Activated T-cell treated with anti-CD3 and anti-CD28 coated beads, Interleukin-2, amount 50 U/mL, for 1 hour (primary cell): ENCODE results near the gene TAAR9.

Experiments
- DNase-seq: peaks from one replicate; pipeline ENCODE4 v3.0.0-alpha.2; 2020

TAAR9 gene, protein sequence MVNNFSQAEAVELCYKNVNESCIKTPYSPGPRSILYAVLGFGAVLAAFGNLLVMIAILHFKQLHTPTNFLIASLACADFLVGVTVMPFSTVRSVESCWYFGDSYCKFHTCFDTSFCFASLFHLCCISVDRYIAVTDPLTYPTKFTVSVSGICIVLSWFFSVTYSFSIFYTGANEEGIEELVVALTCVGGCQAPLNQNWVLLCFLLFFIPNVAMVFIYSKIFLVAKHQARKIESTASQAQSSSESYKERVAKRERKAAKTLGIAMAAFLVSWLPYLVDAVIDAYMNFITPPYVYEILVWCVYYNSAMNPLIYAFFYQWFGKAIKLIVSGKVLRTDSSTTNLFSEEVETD

DNA sequence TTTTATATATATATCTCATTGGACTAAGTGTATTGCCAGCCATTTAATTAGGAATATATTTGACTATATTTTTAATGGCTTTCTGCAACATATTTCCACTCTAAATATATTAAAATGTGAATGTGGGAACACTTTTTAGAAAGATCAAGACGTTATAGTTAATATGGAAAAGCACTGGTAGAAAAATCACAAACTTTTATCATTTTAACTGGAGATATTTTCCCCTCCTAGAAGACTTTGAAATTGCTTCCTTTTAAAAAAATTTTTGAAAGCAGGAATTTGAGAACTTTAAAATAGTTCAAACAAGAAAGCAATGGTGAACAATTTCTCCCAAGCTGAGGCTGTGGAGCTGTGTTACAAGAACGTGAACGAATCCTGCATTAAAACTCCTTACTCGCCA, at the start of gene TAAR9:
TAAR9 (plus strand) TSS at position 301 of the 400 bp plus-strand sequence; CDS start at position 314, 13 bp downstream.
- no peak for DNase-seq

DNA sequence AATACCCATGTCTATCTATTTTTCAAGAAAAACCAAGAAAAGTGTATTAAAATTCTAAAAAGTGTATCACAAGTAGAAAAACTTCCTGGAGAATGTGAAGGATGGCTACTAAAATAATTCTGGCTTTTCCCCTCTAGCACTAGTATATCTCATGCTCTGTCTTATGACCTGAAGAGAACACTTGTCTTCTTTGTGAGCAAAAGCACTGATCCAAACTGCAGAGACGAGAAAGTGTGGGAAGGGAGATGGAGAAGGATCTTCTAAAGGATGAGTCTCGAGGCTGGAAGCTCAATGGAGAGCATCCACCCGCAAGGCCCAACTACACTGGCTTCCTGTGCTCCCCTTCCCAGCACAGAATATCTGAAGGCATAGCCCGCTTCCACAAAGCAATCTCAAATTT, 48.7 kb upstream of the TAAR9 start:
- no peak for DNase-seq

DNA sequence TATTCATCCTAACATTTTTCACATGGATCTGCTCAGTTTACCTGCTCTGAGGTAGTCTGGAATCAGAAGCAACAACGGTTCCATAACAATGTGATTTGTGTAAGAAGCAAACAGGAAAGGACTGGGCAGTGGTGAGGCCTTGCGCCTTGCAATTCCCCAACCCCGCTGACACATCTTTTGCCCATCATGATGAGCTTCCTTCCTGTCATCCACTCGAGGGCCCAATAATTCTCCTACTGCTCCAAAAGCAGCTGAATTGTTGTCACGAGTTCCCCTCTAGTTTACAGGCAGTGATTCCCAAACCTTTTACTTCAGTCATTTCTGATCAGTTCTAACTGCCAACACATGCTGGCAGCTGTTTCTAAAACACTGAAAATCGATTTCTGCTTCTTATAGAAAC, 48.1 kb upstream of the TAAR9 start:
- no peak for DNase-seq

DNA sequence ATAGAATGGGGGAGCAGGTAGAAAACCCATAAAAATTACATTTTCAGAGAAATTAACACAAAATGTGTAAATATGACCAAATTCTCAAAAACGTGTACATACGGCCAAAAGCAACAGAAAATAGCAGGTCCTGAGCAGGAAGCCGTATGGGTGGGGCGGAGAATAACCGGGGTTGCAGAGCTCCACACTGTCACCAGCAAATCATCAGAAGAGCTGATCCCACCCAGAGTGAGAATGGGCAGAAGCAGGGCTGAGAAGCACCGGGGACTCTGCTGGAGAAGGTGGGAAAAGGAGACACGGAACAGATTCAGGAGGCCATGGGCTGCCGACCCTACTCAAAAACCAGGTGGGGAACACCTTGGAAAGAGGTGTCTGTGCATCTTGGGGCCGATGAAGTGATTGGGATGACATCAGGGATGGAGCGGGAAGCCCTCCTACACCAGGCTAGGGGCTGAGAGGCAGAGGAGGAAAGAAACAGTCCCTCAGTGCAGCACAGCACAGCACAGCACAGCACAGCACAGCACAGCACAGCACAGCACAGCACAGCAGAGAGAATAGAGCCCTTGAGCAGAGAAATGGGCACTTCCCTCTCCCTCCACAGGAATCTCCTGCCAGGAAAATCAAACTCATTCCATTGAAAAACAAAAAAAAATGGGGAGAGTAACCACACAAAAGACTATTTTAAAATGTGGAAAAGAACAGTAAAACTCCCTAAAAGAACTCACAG, 47.4 kb upstream of the TAAR9 start:
- no peak for DNase-seq

DNA sequence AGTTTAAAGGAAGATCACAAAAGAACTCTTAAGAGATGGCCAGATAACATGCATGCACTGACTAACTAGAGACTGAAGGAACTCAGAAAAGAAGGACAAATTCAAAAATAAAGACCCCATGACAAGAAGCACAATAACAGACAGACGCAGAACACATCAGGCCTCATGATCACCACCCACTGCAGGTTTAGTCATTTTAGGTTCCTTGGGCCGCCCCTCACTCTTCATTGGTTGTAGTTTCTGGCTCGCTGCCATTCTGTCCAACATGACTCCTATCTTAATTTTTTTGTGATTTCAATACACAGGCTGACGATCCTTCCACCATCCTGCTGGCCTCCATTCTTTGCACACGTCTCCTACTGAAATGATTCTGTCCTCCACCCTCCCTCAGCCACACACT, 46.8 kb upstream of the TAAR9 start:
- DNase-seq, result no peak

DNA sequence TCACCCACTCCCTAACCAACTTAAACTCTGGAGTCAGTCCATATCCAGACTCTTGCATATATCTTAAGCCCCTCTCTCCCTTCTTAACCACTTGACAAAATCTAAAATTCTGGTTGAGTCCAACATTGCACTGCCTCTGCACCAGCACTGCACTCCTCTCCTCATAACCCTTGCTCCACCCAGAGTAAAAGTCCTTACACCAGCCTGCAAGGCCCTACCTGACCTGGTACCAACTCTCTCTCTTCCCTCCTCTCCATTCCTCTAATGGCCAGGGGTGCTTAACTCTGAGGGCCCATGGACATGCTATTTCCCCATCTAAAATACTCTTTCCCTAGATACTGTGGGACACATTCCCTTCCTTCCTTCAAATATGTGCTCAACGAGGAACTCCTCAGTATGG, 46.2 kb upstream of the TAAR9 start:
- no peak for DNase-seq

DNA sequence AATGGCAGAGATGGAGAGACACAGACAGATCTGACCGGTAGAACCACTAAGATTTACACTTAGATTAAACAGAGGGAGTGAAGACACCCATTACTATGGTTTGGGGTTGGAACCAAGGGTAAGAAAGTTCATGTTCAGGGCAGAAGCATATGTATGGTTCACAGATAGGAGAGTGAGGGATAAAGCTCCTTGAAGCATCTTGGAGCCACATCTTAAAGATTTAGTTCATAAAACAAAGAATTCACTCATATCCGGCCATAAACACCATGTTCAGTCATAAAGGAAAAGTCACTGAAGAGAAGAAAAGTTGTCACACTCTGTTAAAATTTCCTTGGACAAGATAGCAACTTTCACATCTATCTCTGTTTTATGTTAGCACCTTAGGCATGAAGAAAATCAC, 43.1 kb upstream of the TAAR9 start:
- no peak for DNase-seq

DNA sequence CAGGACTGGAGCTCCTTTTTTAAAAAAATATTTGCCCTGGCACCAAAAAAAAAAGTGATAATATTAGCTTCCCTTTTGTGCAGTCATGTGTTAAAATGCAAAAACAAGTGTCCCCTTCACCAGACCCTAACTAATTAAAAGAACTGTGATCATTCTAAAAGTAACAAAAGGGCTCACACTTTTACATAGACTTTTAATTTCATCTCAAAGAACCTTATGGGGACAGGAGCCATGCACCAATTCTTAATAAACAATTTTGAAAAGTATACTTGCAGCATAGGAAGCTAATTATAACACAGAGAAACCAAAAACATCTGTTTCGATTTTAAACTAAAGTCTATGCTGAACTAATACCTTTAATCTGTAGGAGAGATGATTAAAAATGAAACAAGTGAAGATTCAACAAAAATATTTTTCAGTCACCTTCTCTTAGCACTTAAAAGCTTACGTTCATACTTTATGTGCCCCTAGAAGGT, 42.4 kb upstream of the TAAR9 start:
- no peak for DNase-seq

DNA sequence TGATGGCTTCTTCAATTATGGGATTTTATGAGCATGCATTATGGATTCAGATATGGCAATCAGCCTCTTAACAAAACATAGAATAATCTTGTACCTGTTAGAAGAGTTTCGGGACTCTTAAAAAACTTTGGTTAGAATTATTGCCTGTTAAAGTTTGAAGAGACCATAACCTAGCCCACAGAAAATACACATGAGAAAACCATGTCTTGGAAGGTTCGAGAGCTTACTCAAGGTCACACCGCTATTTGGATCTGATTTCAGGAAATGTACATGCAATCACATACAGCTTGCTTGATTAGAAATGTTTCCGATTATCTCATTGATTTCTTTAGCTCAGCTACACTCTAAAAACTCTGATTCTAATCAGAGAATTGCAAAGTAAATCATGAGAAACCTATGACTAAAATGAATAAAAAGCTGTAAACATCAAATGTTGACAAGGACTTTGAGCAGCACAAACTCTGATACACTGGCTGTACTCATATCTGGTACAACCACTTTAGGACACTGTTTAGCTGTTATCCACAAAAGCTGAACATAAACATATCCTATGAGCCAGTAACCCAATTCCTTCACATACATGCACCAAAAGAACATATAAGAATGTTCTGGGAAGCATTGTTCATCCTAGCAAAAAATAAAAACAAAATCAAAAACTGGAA, 41.4 kb upstream of the TAAR9 start:
- DNase-seq, result no peak

DNA sequence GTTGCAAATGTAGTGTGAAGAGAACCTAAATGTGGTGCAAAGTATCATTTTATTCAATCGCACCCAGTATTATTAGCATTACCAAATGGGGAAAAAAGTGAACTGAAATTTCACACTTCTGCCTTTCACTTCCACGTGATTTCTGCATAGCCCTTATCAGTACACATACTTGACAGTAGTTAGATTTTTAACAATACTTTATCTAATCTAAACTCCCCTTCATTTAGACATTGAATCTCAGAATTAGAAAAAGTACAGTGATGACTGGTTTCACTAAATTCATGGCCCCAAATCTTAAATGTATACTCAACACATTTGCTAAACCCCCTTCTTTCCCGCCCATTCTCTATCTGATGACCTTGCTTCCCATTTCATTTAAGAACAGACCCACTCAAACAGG, 39.4 kb upstream of the TAAR9 start:
- no peak for DNase-seq

DNA sequence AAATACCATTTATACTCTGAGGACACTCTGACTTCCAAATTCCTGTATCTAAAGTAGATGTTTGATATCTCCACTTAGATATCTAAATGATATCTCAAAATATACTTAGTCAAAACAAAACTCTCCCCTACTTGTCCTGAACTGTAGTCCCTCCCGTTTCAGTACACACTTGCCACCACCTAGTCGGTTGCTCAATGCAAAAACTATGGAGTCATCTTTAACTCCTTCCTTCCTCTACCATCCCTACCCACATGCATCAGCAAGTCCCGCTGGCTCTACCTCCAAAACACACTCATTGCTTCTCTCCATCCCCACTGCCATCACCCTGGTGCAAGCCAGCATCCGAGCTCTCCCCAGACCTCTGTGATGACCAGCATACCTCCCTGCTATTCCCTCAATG, 38.3 kb upstream of the TAAR9 start:
- no peak for DNase-seq

DNA sequence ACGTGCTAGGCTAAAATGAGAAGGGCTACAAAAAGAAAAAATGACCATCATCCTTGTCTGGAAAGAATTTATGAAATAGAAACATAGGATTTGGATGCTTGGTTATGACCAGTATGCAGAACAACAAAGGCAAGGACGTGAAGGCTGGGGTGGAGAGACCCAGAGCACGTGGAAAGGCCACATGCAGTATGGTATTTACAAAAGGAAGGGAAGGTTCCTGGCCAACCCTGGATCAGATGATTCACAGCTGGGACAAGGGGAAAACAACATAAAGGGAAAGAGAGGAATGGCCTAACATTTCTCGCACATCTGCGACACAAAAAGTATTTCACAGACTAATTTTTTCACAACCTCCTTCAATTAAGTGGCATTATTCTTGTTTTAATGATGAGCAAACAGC, 33.3 kb upstream of the TAAR9 start:
- no peak for DNase-seq

DNA sequence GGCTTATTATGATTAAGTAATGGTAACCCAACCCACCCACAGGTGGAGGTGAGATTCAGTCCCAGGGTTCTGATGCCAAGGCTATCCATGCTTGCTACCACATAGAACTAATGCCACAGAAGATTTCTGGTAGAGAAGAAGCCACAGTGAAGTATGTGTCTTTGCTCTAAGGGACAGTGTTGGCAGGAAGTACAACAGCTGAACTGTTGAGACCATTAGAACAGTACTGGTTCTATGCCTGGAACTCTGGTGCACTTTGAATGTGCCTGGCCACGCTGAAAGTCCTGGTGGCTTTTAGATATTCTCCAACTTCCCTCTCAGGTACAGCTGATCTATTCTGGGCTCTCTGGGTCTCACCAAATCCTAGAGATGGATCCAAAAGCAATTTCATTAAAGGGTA, 32.9 kb upstream of the TAAR9 start:
- no peak for DNase-seq

DNA sequence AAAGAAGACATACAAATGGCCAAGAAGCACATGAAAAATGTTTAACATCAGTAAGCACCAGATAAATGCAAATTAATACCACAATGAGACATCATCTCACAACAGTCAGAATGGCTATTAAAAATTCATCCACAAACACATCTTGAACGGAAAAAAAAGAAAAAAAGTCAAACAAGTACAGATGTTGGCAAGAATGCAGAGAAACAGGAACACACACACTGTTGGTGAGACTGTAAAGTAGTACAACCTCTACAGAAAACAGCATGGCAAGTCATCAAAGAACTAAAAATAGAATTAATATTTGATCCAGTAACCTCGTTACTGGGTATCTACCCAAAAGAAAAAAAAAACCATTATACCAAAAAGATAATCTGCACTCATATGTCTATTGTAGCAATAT, 31.6 kb upstream of the TAAR9 start:
- no peak for DNase-seq

DNA sequence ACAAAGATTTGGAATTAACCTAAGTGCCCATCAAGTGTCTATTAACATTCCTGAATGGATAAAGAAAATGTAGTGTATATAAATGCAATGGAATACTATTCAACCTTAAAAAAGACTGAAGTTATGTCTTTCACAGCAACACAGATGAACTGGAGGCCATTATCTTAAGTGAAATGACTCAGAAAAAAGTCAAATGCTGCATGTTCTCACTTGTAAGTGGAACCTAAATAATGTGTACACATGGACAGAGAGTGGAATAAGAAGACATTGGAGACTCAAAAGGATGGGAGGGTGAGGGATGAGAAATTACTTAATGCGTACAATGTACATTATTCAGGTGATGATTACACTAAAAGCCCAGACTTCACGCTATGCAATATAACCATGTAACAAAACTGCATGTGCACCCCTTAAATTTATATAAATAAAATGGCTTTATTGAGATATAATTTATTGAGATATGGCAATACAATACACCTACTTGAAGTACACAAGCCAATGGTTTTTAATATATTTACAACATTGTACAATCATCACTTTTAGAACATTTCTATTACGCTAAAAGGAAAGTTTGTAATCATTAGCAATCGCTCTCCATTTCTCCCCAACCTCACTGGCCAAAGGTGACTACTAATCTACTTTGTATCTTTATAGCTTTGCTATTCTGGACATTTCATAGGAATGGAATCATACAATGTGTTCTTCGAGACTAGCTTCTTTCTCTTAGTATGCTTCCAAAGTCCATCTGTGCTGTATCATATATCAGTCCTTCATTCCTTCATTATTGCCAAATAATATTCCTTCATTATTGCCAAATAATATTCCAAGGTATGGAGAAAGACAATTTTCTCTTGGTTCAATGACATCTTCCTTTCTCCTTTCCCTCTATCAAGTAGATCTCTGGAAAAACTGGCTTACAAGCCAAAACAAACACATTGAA, 30.9 kb upstream of the TAAR9 start:
- DNase-seq, result no peak

DNA sequence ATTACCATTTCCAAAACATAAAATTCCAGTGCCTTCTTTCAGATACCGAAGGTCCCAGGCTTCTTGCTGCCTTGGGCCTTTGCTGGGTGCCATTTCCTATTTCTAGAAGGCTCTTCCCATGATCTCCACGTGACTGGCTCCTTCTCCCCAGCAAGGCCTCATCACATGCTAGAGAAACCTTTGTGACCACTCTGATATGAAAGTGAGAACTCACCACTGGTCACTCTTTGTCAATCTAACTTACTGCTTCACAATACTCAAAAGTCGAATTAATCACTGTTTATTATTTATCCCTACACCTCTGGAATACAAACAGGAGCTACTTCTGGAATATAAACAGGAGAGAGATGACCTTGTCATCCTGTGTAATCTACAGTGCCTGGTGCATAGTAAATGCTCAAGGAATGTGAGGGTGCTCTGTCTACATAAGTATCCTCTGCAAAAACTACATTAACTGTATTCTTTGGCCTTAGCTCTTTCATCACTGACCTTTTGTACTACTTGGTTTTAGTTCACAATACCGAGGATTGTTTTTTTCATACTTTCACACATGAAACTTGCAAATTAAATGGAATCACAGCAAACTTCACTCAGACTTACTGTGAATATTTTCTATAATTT, 26.8 kb upstream of the TAAR9 start:
- DNase-seq, result no peak

DNA sequence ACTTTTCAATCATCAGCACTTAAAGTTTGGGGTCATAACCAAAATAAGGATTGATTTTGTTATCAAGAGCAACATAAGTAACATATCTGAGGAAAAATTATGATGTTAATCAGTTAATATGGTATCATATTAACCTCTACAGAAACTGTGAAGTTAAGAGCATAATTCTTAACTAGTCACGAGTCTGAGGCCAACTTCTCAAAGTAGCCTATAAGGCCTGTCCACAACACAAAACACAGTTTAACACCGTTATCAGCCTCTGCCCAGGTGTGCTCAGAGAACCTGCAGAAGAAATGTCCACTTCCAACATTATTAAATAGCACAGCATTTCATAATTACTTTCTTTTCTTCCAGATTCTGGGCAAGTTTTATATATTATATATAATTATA, 26.3 kb upstream of the TAAR9 start:
- DNase-seq, result no peak

DNA sequence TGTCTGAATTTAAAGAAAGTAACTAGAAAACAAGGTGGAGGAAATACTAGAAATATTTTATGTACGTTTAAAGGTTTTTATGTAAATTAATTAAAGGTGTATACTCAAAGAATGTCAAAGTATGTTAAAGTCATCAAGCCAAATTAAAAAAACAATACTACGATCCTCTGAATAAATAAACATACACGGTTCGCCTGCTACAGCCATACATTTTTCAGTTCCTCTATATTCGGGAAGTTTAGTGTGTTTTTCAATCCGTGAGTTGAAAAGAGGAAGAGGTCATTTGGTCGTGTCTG, 25.8 kb upstream of the TAAR9 start:
- DNase-seq, result no peak

DNA sequence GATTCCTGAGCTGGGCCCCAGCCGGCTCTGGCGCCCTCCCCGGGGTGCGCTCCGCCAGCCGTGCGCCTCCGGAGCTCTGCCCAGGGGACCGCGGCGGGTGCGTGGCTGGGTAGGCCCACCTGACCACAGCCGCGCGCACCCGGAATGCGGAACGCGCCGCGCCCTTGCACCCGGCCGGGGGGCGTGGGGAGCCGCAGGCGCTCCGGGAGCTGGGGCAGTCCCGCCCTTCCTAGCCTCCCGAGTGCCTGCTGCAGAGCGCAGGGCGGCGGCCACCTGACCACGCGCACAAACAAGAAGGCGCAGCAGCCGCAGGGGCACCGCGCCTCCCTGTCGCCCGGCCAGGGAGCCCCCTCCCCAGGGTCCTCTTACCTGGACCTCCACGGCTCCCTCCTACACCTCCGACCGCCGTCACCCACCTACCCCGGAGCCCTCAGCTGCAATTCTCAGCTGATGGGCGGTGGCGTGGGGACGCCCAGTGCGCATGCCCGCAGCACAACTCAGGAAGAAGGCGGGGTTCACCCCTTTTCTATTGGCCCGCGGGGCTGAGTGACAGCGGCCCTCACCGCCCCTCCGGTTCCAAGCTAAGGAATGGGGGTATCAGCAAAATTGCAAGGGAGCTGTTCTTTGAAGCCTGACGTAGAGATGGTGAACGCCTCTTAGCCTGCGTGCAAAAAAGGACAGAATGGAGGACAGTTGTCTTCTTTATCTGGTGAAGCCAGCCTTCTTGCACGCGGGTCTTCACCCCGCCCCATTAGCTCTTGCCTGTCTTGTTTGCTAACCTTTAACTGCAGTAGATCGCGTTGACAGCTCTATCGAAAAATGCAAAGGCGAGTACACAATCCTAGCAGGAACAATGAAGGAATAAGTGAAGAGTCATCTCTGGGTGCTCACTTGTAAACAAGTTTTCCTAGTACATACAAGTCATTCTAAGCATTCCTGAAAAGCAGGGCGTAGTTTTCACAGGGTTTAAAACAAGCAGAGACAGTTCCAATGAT, 25.1 kb upstream of the TAAR9 start, which contains the start of gene STX7:
STX7 (minus strand) TSS at position 479 of the 995 bp plus-strand sequence. CDS start 9,586 bp downstream, outside the sequence.
- DNase-seq, result peak; percentile 87

DNA sequence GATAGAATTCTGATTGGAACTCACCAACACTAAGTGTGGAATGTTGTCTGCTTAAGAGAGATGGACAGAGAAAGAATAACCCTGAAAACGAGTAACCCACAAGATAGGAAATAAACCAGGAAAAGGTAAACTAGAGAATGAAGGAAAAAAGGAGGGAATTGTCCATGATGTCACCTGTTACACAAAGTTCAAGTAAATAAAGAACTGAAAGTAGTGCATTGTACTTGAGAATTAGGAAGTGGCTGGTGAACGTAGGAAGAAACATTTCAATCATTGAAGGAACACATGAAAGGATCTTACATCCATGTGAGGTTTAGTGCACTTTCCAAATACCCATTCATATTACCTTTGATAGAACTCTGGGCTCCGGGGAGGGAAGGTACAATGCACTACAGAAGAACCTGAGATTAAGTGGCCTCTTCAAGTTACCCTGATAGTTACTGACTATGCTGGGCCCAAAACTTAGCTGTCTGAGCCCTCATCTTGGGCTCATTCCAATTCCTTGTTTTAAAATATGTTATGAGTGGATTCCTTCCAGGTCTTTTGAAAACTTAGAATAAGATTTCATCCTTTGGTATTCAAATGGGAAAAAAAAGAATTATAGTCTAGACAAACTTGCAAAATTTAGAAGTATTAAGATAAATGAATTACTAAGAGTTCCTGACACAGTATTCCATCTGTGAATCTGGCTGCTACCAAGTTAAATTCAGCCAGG, 24.1 kb upstream of the TAAR9 start:
- DNase-seq, result no peak
